Measurements from ENCODE around the gene CDH4.

CDH4 gene

DNA sequence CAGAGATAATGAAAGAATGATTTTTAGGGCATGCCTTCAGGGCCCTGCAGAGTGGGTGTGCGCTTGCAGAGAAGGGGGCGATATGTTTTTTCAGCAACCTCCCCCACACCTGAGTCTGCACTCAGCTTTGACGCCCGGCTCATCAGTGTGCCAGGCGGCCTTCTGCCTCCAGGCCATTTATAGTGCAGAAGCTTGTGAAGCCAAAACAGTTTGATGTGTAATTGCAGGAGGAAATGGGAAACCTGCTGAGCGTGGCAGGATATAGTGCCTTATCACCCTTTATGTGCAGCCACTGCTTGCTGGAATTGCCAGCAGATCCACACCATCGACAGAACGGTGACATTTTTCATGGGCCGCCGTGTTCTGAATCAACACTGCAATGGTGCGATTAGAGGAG lies 178.2 kb downstream of the CDH4 start:
- H3K36me3 ChIP-seq (ENCODE audit: low read length): no peaks in the 10 kb centered on the region
- H3K4me3 ChIP-seq (ENCODE audit: insufficient read depth, low read length, poor library complexity, severe bottlenecking): no peak overlapping the region
- TF ChIP-seq, protein P1, sequence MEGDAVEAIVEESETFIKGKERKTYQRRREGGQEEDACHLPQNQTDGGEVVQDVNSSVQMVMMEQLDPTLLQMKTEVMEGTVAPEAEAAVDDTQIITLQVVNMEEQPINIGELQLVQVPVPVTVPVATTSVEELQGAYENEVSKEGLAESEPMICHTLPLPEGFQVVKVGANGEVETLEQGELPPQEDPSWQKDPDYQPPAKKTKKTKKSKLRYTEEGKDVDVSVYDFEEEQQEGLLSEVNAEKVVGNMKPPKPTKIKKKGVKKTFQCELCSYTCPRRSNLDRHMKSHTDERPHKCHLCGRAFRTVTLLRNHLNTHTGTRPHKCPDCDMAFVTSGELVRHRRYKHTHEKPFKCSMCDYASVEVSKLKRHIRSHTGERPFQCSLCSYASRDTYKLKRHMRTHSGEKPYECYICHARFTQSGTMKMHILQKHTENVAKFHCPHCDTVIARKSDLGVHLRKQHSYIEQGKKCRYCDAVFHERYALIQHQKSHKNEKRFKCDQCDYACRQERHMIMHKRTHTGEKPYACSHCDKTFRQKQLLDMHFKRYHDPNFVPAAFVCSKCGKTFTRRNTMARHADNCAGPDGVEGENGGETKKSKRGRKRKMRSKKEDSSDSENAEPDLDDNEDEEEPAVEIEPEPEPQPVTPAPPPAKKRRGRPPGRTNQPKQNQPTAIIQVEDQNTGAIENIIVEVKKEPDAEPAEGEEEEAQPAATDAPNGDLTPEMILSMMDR (IDR thresholded peaks at IDR 0.05; ENCODE audit: insufficient read depth, low read length, poor library complexity, severe bottlenecking): no peak
- no peak for TF ChIP-seq EZH2phosphoT487 (conservative IDR thresholded peaks at IDR 0.05; ENCODE audit: low read length)
- no peak overlapping the region for H3K27ac ChIP-seq (ENCODE audit: low read depth, low read length)
- H3K9ac ChIP-seq (ENCODE audit: low read length): no peak overlapping the region
- no peaks in the 10 kb centered on the region for H4K20me1 ChIP-seq (ENCODE audit: low read depth, low read length)
- H3K4me2 ChIP-seq (ENCODE audit: low read depth, low read length, poor library complexity, severe bottlenecking): no peak overlapping the region
- no peaks in the 10 kb centered on the region for H3K27me3 ChIP-seq (ENCODE audit: low read length)
- no peaks in the 10 kb centered on the region for H3K9me2 ChIP-seq (replicated peaks; ENCODE audit: insufficient read depth, low read length)
- no peaks in the 10 kb centered on the region for H3F3A ChIP-seq (ENCODE audit: insufficient read depth)
- no peaks in the 10 kb centered on the region for H3K79me2 ChIP-seq (ENCODE audit: insufficient read depth, low read length)
- H2AFZ ChIP-seq (ENCODE audit: low read depth, low read length, severe bottlenecking): no peak overlapping the region
- no peaks in the 10 kb centered on the region for H3K9me3 ChIP-seq (ENCODE audit: insufficient read depth, low read length)

DNA sequence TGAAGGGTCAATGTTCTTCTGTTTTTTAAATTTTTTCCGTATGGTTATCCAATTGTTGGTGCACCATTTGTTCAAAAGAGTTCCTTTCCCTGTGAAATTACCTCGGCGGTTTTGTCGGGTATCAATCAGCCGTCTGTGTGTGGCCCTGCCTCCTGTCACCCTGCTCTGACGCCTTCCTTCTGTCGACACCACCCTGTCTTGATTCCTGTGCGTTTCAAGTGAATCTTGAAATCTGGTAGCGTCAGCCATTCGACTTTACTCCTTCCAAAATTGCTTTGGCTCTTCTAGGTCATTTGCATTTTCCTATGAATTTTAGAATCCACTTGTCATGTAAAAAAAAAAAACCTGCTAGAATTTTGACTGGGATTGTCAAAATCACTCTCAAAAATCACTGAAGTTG lies 181.1 kb downstream of the CDH4 start:
- Histone ChIP-seq H3K4me2 (ENCODE audit: low read depth, low read length, poor library complexity, severe bottlenecking) (no peak overlapping the region), H3K27ac (ENCODE audit: low read depth, low read length) (no peak overlapping the region), H3K27me3 (ENCODE audit: low read length) (no peaks in the 10 kb centered on the region)

DNA sequence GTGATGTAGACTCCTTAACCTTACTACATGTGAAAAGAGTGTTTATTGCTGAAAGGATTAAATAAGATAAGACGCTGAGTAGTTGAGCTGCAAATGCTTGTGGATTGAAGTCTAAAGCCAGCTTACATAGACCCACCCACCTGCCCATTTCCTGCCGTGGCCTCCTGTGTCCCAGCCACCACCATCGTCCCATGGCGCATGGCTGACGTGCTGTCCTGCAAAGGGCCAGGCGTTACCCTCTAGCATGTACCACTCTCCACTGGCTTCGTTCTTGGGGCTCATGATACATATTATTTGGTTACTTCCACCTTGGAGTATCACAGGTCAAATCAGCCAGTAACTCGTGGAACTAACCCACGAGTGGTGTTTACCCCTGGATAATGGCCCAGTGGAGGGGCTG lies 181.8 kb downstream of the CDH4 start:
- H3K9me2 ChIP-seq (replicated peaks; ENCODE audit: insufficient read depth, low read length): no peaks in the 10 kb centered on the region
- H3K27ac ChIP-seq (ENCODE audit: low read depth, low read length): no peak overlapping the region
- no peaks in the 10 kb centered on the region for H3K36me3 ChIP-seq (ENCODE audit: low read length)
- H2AFZ ChIP-seq (ENCODE audit: low read depth, low read length, severe bottlenecking): no peak overlapping the region
- no peaks in the 10 kb centered on the region for H3K79me2 ChIP-seq (ENCODE audit: insufficient read depth, low read length)
- no peaks in the 10 kb centered on the region for H3K27me3 ChIP-seq (ENCODE audit: low read length)
- no peak overlapping the region for H3K9ac ChIP-seq (ENCODE audit: low read length)
- H3K9me3 ChIP-seq (ENCODE audit: insufficient read depth, low read length): no peaks in the 10 kb centered on the region
- H3K4me3 ChIP-seq (ENCODE audit: insufficient read depth, low read length, poor library complexity, severe bottlenecking): no peak overlapping the region
- no peak overlapping the region for H3K4me2 ChIP-seq (ENCODE audit: low read depth, low read length, poor library complexity, severe bottlenecking)
- no peaks in the 10 kb centered on the region for H3F3A ChIP-seq (ENCODE audit: insufficient read depth)
- TF ChIP-seq, protein P1 (IDR thresholded peaks at IDR 0.05; ENCODE audit: insufficient read depth, low read length, poor library complexity, severe bottlenecking): no peak
- no peak for TF ChIP-seq EZH2phosphoT487 (conservative IDR thresholded peaks at IDR 0.05; ENCODE audit: low read length)
- H4K20me1 ChIP-seq (ENCODE audit: low read depth, low read length): no peaks in the 10 kb centered on the region

More for the DNA sequence above, 181.1 kb downstream of the CDH4 start:
- no peaks in the 10 kb centered on the region for H4K20me1 ChIP-seq (ENCODE audit: low read depth, low read length)
- no peak overlapping the region for H2AFZ ChIP-seq (ENCODE audit: low read depth, low read length, severe bottlenecking)
- no peaks in the 10 kb centered on the region for H3K79me2 ChIP-seq (ENCODE audit: insufficient read depth, low read length)
- TF ChIP-seq EZH2phosphoT487 (conservative IDR thresholded peaks at IDR 0.05; ENCODE audit: low read length): no peak
- TF ChIP-seq, protein P1 (IDR thresholded peaks at IDR 0.05; ENCODE audit: insufficient read depth, low read length, poor library complexity, severe bottlenecking): no peak
- no peaks in the 10 kb centered on the region for H3K9me2 ChIP-seq (replicated peaks; ENCODE audit: insufficient read depth, low read length)
- H3K36me3 ChIP-seq (ENCODE audit: low read length): no peaks in the 10 kb centered on the region
- H3K9ac ChIP-seq (ENCODE audit: low read length): no peak overlapping the region
- no peak overlapping the region for H3K4me3 ChIP-seq (ENCODE audit: insufficient read depth, low read length, poor library complexity, severe bottlenecking)
- H3K9me3 ChIP-seq (ENCODE audit: insufficient read depth, low read length): no peaks in the 10 kb centered on the region
- H3F3A ChIP-seq (ENCODE audit: insufficient read depth): no peaks in the 10 kb centered on the region
